ENCODE results near the gene PRMT7.

DNA sequence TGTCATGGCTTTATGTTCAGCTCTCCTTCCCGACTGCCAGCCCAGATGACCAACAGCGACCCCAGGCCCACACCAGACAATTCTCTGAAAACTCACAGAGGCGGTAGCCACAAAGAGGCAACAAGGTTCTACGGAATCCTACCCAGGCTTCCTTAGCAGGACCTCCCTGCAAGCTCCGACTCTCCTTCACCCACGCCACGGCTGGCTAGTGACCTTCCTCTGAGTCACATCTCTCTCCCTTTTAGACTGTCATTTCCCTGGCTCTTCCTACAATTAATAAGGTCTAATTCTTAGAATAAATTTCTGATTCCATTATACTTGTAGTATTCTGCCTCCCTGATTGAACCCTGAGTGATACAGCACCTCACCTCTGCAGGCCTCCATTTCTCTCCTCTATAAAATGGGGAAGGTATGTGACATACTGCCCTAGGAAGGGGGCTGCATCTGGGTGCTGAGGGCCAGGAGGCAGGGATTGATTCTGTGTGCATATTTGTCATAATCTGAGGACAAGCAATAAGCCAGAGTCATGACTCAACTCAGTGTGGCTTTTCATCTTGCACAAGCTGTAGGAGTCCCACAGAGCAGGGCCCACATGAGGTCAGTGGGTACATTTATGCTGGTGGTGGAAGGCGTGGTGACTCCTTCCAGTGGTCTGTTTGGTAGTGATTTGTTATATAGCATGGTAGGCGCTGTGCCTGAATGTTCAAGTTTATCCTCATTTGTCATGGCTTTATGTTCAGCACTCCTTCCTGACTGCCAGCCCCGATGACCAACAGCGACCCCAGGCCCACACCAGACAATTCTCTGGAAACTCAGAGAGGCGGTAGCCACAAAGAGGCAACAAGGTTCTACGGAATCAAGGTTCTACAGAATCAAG is 91.3 kb downstream of the PRMT7 start:
- TF ChIP-seq, protein P1, sequence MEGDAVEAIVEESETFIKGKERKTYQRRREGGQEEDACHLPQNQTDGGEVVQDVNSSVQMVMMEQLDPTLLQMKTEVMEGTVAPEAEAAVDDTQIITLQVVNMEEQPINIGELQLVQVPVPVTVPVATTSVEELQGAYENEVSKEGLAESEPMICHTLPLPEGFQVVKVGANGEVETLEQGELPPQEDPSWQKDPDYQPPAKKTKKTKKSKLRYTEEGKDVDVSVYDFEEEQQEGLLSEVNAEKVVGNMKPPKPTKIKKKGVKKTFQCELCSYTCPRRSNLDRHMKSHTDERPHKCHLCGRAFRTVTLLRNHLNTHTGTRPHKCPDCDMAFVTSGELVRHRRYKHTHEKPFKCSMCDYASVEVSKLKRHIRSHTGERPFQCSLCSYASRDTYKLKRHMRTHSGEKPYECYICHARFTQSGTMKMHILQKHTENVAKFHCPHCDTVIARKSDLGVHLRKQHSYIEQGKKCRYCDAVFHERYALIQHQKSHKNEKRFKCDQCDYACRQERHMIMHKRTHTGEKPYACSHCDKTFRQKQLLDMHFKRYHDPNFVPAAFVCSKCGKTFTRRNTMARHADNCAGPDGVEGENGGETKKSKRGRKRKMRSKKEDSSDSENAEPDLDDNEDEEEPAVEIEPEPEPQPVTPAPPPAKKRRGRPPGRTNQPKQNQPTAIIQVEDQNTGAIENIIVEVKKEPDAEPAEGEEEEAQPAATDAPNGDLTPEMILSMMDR (IDR thresholded peaks at IDR 0.05): no peak
- TF ChIP-seq POLR2A (IDR thresholded peaks at IDR 0.05): no peak
